ENCODE measurements around the gene SLC15A2. TPM values are rescaled to one million over a fixed set of nuclear protein-coding genes. Genes with fewer than 3 reads are reported as not detected.

The SLC15A2 gene
- total RNA-seq, 1 donor from 2014 or later: 1.0 TPM

DNA sequence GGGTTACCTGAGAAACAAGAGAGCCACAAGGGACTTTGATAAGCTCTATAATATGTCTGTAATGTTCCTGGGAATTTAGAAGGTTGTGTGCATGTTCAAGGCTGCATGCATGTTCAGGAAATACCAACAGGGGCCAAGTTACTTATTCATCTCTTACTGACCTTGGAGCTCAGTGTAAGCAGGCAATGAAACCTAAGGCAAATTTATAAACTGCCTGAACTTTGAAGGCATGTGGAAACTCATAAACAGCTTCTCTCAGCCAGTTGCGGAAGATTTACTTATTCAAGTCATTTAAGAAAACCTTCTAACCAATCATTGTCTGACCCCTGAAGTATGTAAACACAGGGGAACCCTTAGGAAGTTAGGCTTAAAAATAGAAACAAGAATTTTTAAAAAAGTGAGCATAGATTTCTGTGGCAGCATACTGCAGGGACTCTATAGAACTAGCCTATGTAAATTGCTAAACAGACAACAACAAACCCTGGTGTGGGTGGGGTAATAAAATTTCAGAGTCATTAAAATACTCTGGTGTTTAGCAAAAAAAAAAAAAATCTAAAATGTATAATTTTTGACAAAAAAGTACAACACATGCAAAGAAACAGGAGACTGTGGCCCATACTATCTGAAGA, 57.2 kb downstream of the SLC15A2 start:
- Histone ChIP-seq H3K79me2 (ENCODE audit: low read depth) (no peaks in the 10 kb centered on the region), H4K20me1 (ENCODE audit: low read depth) (no peaks in the 10 kb centered on the region), H3K4me2 (no peak overlapping the region), H3K9me3 (ENCODE audit: low read depth) (no peaks in the 10 kb centered on the region), H3K4me3 (no peak overlapping the region), H2AFZ (replicated peaks) (no peak overlapping the region), H3K4me1 (no peaks in the 10 kb centered on the region), H3K27me3 (no peaks in the 10 kb centered on the region), H3F3A (ENCODE audit: low read depth) (no peaks in the 10 kb centered on the region), H3K9ac (no peak overlapping the region), H3K27ac (no peak overlapping the region), H3K36me3 (no peaks in the 10 kb centered on the region)
- TF ChIP-seq, protein P1, sequence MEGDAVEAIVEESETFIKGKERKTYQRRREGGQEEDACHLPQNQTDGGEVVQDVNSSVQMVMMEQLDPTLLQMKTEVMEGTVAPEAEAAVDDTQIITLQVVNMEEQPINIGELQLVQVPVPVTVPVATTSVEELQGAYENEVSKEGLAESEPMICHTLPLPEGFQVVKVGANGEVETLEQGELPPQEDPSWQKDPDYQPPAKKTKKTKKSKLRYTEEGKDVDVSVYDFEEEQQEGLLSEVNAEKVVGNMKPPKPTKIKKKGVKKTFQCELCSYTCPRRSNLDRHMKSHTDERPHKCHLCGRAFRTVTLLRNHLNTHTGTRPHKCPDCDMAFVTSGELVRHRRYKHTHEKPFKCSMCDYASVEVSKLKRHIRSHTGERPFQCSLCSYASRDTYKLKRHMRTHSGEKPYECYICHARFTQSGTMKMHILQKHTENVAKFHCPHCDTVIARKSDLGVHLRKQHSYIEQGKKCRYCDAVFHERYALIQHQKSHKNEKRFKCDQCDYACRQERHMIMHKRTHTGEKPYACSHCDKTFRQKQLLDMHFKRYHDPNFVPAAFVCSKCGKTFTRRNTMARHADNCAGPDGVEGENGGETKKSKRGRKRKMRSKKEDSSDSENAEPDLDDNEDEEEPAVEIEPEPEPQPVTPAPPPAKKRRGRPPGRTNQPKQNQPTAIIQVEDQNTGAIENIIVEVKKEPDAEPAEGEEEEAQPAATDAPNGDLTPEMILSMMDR (IDR thresholded peaks at IDR 0.05): no peak
- TF ChIP-seq EZH2 (IDR thresholded peaks at IDR 0.05) (no peak), EZH2phosphoT487 (IDR thresholded peaks at IDR 0.05) (no peak)
- DNase-seq (ENCODE audit: low spot score): no peak
- H3K4me3 Mint-ChIP-seq: no peak overlapping the region
- H3K27ac Mint-ChIP-seq: no peak overlapping the region
- H3K9me3 Mint-ChIP-seq: peaks cover 4% of the 10 kb centered on the region
- H3K27me3 Mint-ChIP-seq (ENCODE audit: insufficient read depth, low read depth): no peaks in the 10 kb centered on the region
- no peaks in the 10 kb centered on the region for H3K4me1 Mint-ChIP-seq
- H3K36me3 Mint-ChIP-seq: no peaks in the 10 kb centered on the region

DNA sequence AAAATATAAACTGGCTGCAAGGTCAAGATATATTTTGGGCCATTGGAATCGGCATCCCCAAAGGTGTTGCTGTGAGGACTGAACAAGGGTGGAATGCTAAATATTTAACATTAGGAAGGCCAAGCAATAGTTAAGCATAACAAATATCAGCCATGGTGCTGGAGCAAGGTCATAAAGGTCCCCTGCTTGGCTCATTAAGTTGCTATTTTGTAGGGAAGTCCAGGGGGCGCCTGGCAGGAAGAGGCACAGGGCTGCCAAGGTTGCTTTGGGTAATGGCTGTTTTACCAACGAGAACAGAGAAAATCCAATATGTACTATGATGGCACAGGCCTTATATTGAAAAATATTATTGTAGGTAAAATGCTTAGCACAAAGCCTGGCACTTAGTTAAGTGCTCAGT, 62.2 kb downstream of the SLC15A2 start:
- Histone ChIP-seq H3K36me3 (no peaks in the 10 kb centered on the region), H3K4me1 (peaks cover 10% of the 10 kb centered on the region), H4K20me1 (ENCODE audit: low read depth) (no peaks in the 10 kb centered on the region), H3K27ac (no peak overlapping the region), H3K9ac (no peak overlapping the region), H3K4me3 (no peak overlapping the region), H3F3A (ENCODE audit: low read depth) (no peaks in the 10 kb centered on the region), H2AFZ (replicated peaks) (no peak overlapping the region), H3K4me2 (no peak overlapping the region), H3K79me2 (ENCODE audit: low read depth) (no peaks in the 10 kb centered on the region), H3K9me3 (ENCODE audit: low read depth) (no peaks in the 10 kb centered on the region), H3K27me3 (no peaks in the 10 kb centered on the region)
- TF ChIP-seq, protein P1 (IDR thresholded peaks at IDR 0.05): no peak
- no peak for TF ChIP-seq EZH2phosphoT487 (IDR thresholded peaks at IDR 0.05)
- TF ChIP-seq EZH2 (IDR thresholded peaks at IDR 0.05): no peak
- H3K36me3 Mint-ChIP-seq: no peaks in the 10 kb centered on the region
- peaks cover 4% of the 10 kb centered on the region for H3K9me3 Mint-ChIP-seq
- DNase-seq (ENCODE audit: low spot score): no peak
- H3K27me3 Mint-ChIP-seq (ENCODE audit: insufficient read depth, low read depth): no peaks in the 10 kb centered on the region
- no peak overlapping the region for H3K4me3 Mint-ChIP-seq
- no peak overlapping the region for H3K27ac Mint-ChIP-seq
- no peaks in the 10 kb centered on the region for H3K4me1 Mint-ChIP-seq

DNA sequence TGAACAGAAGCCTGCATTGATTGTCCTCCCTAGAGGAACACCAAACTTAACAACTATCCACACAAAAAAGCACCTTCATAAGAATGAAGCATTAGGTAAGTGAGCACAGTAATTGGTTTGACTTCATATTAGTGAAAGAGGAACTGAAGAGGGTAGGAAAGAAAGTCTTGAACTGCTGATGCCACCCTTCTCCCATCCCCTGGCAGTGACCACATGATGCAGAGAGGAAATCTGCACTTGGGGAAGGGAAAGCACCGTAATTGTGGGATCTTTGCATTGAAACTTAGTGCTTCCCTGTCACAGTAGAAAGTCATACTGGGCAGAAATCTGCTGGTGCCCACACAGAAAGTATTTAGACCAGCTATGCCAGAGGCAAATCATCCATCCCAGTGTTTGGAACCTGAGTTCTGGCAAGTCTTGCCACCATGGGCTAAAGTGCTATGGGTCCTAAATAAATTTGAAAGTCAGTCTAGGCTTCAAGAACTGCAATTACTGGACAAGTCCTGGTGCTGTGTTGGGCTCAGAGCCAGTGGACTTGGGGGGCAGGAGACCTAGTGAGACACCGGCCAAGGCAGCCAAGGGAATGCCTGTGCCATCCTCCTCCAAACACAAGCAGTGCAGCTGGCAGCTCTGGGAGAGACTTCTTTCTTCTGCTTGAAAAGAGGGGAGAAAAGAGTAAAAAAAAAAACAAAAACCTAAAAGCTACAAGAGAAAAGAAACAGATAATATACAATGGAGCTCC, 63.6 kb downstream of the SLC15A2 start:
- no peaks in the 10 kb centered on the region for H3K36me3 Mint-ChIP-seq
- H3K27ac Mint-ChIP-seq: no peak overlapping the region
- H3K4me1 Mint-ChIP-seq: no peaks in the 10 kb centered on the region
- H3K4me1 ChIP-seq: peaks cover 10% of the 10 kb centered on the region
- no peak overlapping the region for H3K27ac ChIP-seq
- no peaks in the 10 kb centered on the region for H3K79me2 ChIP-seq (ENCODE audit: low read depth)
- no peak overlapping the region for H2AFZ ChIP-seq (replicated peaks)
- H3K36me3 ChIP-seq: no peaks in the 10 kb centered on the region
- no peak for DNase-seq (ENCODE audit: low spot score)
- no peak overlapping the region for H3K4me3 ChIP-seq
- H3K27me3 Mint-ChIP-seq (ENCODE audit: insufficient read depth, low read depth): no peaks in the 10 kb centered on the region
- TF ChIP-seq EZH2 (IDR thresholded peaks at IDR 0.05): no peak
- TF ChIP-seq, protein P1 (IDR thresholded peaks at IDR 0.05): no peak
- TF ChIP-seq EZH2phosphoT487 (IDR thresholded peaks at IDR 0.05): no peak
- peaks cover 7% of the 10 kb centered on the region for H3K9me3 Mint-ChIP-seq
- no peaks in the 10 kb centered on the region for H3K27me3 ChIP-seq
- H4K20me1 ChIP-seq (ENCODE audit: low read depth): no peaks in the 10 kb centered on the region
- no peak overlapping the region for H3K4me2 ChIP-seq
- H3K9me3 ChIP-seq (ENCODE audit: low read depth): no peaks in the 10 kb centered on the region
- no peak overlapping the region for H3K9ac ChIP-seq
- no peak overlapping the region for H3K4me3 Mint-ChIP-seq
- no peaks in the 10 kb centered on the region for H3F3A ChIP-seq (ENCODE audit: low read depth)

All from neural progenitor cell (in vitro differentiated cells).